Measurements from ENCODE around the gene MACROH2A2. TPM values are rescaled to one million over a fixed set of nuclear protein-coding genes. Genes with fewer than 3 reads are reported as not detected.
"Not testable (repeated sequence)": the region's sequence is repeated elsewhere in the genome, so short reads cannot be mapped to it uniquely, and the experiment has no call there.

The MACROH2A2 gene
- total RNA-seq, 1 donor from 2014 or later: 8.4 TPM

GRCh38 chr10:70094250-70094649 lies 41.6 kb downstream of the MACROH2A2 start:
- peaks cover 0 to 3% (median 0%) of the 10 kb centered on the region in 3 donors for H3K4me1 ChIP-seq (ENCODE audit: control insufficient read depth in 3 of 3, insufficient read depth in 3 of 3, low read length in 3 of 3)
- peaks cover 7 to 22% (median 10%) of the 10 kb centered on the region in 3 donors for H3K36me3 ChIP-seq (ENCODE audit: control insufficient read depth in 3 of 3, insufficient read depth in 3 of 3, low read length in 3 of 3)
- no peaks in the 10 kb centered on the region for H3K9me3 ChIP-seq (ENCODE audit: control insufficient read depth in 3 of 3, low read length in 3 of 3)
- no peaks in the 10 kb centered on the region for H3K27me3 ChIP-seq (ENCODE audit: control insufficient read depth in 3 of 3, insufficient read depth in 3 of 3, low read length in 3 of 3)
- no peak overlapping the region for H3K27ac ChIP-seq (ENCODE audit: low read depth, low read length)
- H3K9ac ChIP-seq (ENCODE audit: low read depth in 1 of 3, low read length in 3 of 3): no peak overlapping the region
- H3K4me3 ChIP-seq (ENCODE audit: low read length in 3 of 3): no peak overlapping the region

GRCh38 chr10:70096016-70096704 lies 43.5 kb downstream of the MACROH2A2 start:
- H3K9me3 ChIP-seq (ENCODE audit: control insufficient read depth in 3 of 3, low read length in 3 of 3): no peaks in the 10 kb centered on the region
- H3K36me3 ChIP-seq (ENCODE audit: control insufficient read depth in 3 of 3, insufficient read depth in 3 of 3, low read length in 3 of 3): peaks cover 11 to 24% (median 13%) of the 10 kb centered on the region in 3 donors
- H3K4me3 ChIP-seq (ENCODE audit: low read length in 3 of 3): no peak overlapping the region
- peaks cover 0 to 3% (median 0%) of the 10 kb centered on the region in 3 donors for H3K4me1 ChIP-seq (ENCODE audit: control insufficient read depth in 3 of 3, insufficient read depth in 3 of 3, low read length in 3 of 3)
- H3K27me3 ChIP-seq (ENCODE audit: control insufficient read depth in 3 of 3, insufficient read depth in 3 of 3, low read length in 3 of 3): no peaks in the 10 kb centered on the region
- no peak overlapping the region for H3K9ac ChIP-seq (ENCODE audit: low read depth in 1 of 3, low read length in 3 of 3)
- no peak overlapping the region for H3K27ac ChIP-seq (ENCODE audit: low read depth, low read length)

- Histone ChIP-seq H3K9ac (ENCODE audit: low read depth in 1 of 3, low read length in 3 of 3) (no peak overlapping the region), H3K4me3 (ENCODE audit: low read length in 3 of 3) (no peak overlapping the region), H3K36me3 (ENCODE audit: control insufficient read depth in 3 of 3, insufficient read depth in 3 of 3, low read length in 3 of 3) (peaks cover 11 to 25% (median 13%) of the 10 kb centered on the region in 3 donors), H3K9me3 (ENCODE audit: control insufficient read depth in 3 of 3, low read length in 3 of 3) (no peaks in the 10 kb centered on the region), H3K27me3 (ENCODE audit: control insufficient read depth in 3 of 3, insufficient read depth in 3 of 3, low read length in 3 of 3) (no peaks in the 10 kb centered on the region), H3K4me1 (ENCODE audit: control insufficient read depth in 3 of 3, insufficient read depth in 3 of 3, low read length in 3 of 3) (peaks cover 0 to 3% (median 0%) of the 10 kb centered on the region in 3 donors), H3K27ac (ENCODE audit: low read depth, low read length) (no peak overlapping the region)
These were observed 44.2 kb downstream of the MACROH2A2 start for GRCh38 chr10:70096705-70097420.

- H3K4me1 ChIP-seq (ENCODE audit: control insufficient read depth in 3 of 3, insufficient read depth in 3 of 3, low read length in 3 of 3): peaks cover 0 to 3% (median 0%) of the 10 kb centered on the region in 3 donors
- peaks cover 8 to 25% (median 13%) of the 10 kb centered on the region in 3 donors for H3K36me3 ChIP-seq (ENCODE audit: control insufficient read depth in 3 of 3, insufficient read depth in 3 of 3, low read length in 3 of 3)
- H3K27me3 ChIP-seq (ENCODE audit: control insufficient read depth in 3 of 3, insufficient read depth in 3 of 3, low read length in 3 of 3): no peaks in the 10 kb centered on the region
- H3K9me3 ChIP-seq (ENCODE audit: control insufficient read depth in 3 of 3, low read length in 3 of 3): no peaks in the 10 kb centered on the region
- H3K4me3 ChIP-seq (ENCODE audit: low read length in 3 of 3): no peak overlapping the region
- H3K9ac ChIP-seq (ENCODE audit: low read depth in 1 of 3, low read length in 3 of 3): no peak overlapping the region
- H3K27ac ChIP-seq (ENCODE audit: low read depth, low read length): no peak overlapping the region
These were observed 44.8 kb downstream of the MACROH2A2 start for GRCh38 chr10:70097459-70097858.

DNA sequence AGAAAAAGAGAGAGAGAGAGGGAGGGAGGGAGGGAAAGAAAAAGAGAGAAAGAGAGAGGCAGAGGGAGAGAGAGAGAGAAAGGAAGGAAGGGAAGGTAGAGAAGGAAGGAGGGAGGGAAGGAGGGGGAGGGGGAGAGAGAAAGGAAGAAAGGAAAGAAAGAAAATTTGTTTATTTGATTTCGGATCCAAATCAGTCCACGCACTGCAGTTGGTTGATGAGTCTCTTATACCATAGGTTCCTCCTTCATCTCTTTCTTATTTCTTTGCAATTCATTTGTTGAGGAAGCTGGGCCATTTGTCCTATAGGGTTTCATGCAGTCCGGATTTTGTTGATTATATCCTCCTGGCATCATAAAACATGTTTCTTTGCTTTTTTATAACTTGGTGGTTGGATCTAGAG lies 45.6 kb downstream of the MACROH2A2 start:
- H3K9me3 ChIP-seq (ENCODE audit: control insufficient read depth in 3 of 3, low read length in 3 of 3): no peaks in the 10 kb centered on the region
- H3K4me3 ChIP-seq (ENCODE audit: low read length in 3 of 3): no peak overlapping the region
- H3K4me1 ChIP-seq (ENCODE audit: control insufficient read depth in 3 of 3, insufficient read depth in 3 of 3, low read length in 3 of 3): peaks cover 0 to 3% (median 0%) of the 10 kb centered on the region in 3 donors
- peaks cover 8 to 20% (median 13%) of the 10 kb centered on the region in 3 donors for H3K36me3 ChIP-seq (ENCODE audit: control insufficient read depth in 3 of 3, insufficient read depth in 3 of 3, low read length in 3 of 3)
- no peaks in the 10 kb centered on the region for H3K27me3 ChIP-seq (ENCODE audit: control insufficient read depth in 3 of 3, insufficient read depth in 3 of 3, low read length in 3 of 3)
- no peak overlapping the region for H3K9ac ChIP-seq (ENCODE audit: low read depth in 1 of 3, low read length in 3 of 3)
- H3K27ac ChIP-seq (ENCODE audit: low read depth, low read length): no peak overlapping the region

GRCh38 chr10:70101068-70101562 lies 48.5 kb downstream of the MACROH2A2 start:
- H3K27ac ChIP-seq (ENCODE audit: low read depth, low read length); H3K4me1 ChIP-seq (ENCODE audit: control insufficient read depth in 3 of 3, insufficient read depth in 3 of 3, low read length in 3 of 3); H3K9ac ChIP-seq (ENCODE audit: low read depth in 1 of 3, low read length in 3 of 3); H3K27me3 ChIP-seq (ENCODE audit: control insufficient read depth in 3 of 3, insufficient read depth in 3 of 3, low read length in 3 of 3); H3K9me3 ChIP-seq (ENCODE audit: control insufficient read depth in 3 of 3, low read length in 3 of 3); H3K4me3 ChIP-seq (ENCODE audit: low read length in 3 of 3): not testable (repeated sequence)
- H3K36me3 ChIP-seq (ENCODE audit: control insufficient read depth in 3 of 3, insufficient read depth in 3 of 3, low read length in 3 of 3): peaks cover 12 to 18% (median 12%) of the 10 kb centered on the region in 3 donors

- Histone ChIP-seq H3K36me3 (ENCODE audit: control insufficient read depth in 3 of 3, insufficient read depth in 3 of 3, low read length in 3 of 3) (peaks cover 10 to 18% (median 12%) of the 10 kb centered on the region in 3 donors), H3K9me3 (ENCODE audit: control insufficient read depth in 3 of 3, low read length in 3 of 3) (no peaks in the 10 kb centered on the region), H3K4me3 (ENCODE audit: low read length in 3 of 3) (no peak overlapping the region), H3K4me1 (ENCODE audit: control insufficient read depth in 3 of 3, insufficient read depth in 3 of 3, low read length in 3 of 3) (peaks cover 0 to 3% (median 0%) of the 10 kb centered on the region in 3 donors), H3K27ac (ENCODE audit: low read depth, low read length) (no peak overlapping the region), H3K27me3 (ENCODE audit: control insufficient read depth in 3 of 3, insufficient read depth in 3 of 3, low read length in 3 of 3) (no peaks in the 10 kb centered on the region), H3K9ac (ENCODE audit: low read depth in 1 of 3, low read length in 3 of 3) (no peak overlapping the region)
These were observed 49.0 kb downstream of the MACROH2A2 start for GRCh38 chr10:70101668-70102067.

GRCh38 chr10:70106958-70107791 lies 54.5 kb downstream of the MACROH2A2 start:
- no peaks in the 10 kb centered on the region for H3K9me3 ChIP-seq (ENCODE audit: control insufficient read depth in 3 of 3, low read length in 3 of 3)
- no peaks in the 10 kb centered on the region for H3K27me3 ChIP-seq (ENCODE audit: control insufficient read depth in 3 of 3, insufficient read depth in 3 of 3, low read length in 3 of 3)
- H3K4me3 ChIP-seq (ENCODE audit: low read length in 3 of 3): no peak overlapping the region
- H3K27ac ChIP-seq (ENCODE audit: low read depth, low read length): no peak overlapping the region
- peaks cover 14 to 23% (median 20%) of the 10 kb centered on the region in 3 donors for H3K36me3 ChIP-seq (ENCODE audit: control insufficient read depth in 3 of 3, insufficient read depth in 3 of 3, low read length in 3 of 3)
- H3K9ac ChIP-seq (ENCODE audit: low read depth in 1 of 3, low read length in 3 of 3): no peak overlapping the region
- no peaks in the 10 kb centered on the region for H3K4me1 ChIP-seq (ENCODE audit: control insufficient read depth in 3 of 3, insufficient read depth in 3 of 3, low read length in 3 of 3)

- Histone ChIP-seq H3K27ac (ENCODE audit: low read depth, low read length) (no peak overlapping the region), H3K9ac (ENCODE audit: low read depth in 1 of 3, low read length in 3 of 3) (no peak overlapping the region), H3K4me3 (ENCODE audit: low read length in 3 of 3) (no peak overlapping the region), H3K4me1 (ENCODE audit: control insufficient read depth in 3 of 3, insufficient read depth in 3 of 3, low read length in 3 of 3) (no peaks in the 10 kb centered on the region), H3K27me3 (ENCODE audit: control insufficient read depth in 3 of 3, insufficient read depth in 3 of 3, low read length in 3 of 3) (no peaks in the 10 kb centered on the region), H3K9me3 (ENCODE audit: control insufficient read depth in 3 of 3, low read length in 3 of 3) (no peaks in the 10 kb centered on the region), H3K36me3 (ENCODE audit: control insufficient read depth in 3 of 3, insufficient read depth in 3 of 3, low read length in 3 of 3) (peaks cover 28 to 40% (median 37%) of the 10 kb centered on the region in 3 donors)
These were observed 56.6 kb downstream of the MACROH2A2 start for GRCh38 chr10:70109064-70109729.

All from skeletal muscle tissue (tissue), 4 donors.